Embryonic facial prominence (tissue), 1 donor: ENCODE data around the gene TGFBR3.
"Not testable (repeated sequence)": the region's sequence is repeated elsewhere in the genome, so short reads cannot be mapped to it uniquely, and the experiment has no call there.

Source experiments
- DNase-seq: peaks from one replicate; pipeline ENCODE4 v3.0.0-alpha.2; 2016; ENCODE audit errors: extremely low spot score

TGFBR3 gene

DNA sequence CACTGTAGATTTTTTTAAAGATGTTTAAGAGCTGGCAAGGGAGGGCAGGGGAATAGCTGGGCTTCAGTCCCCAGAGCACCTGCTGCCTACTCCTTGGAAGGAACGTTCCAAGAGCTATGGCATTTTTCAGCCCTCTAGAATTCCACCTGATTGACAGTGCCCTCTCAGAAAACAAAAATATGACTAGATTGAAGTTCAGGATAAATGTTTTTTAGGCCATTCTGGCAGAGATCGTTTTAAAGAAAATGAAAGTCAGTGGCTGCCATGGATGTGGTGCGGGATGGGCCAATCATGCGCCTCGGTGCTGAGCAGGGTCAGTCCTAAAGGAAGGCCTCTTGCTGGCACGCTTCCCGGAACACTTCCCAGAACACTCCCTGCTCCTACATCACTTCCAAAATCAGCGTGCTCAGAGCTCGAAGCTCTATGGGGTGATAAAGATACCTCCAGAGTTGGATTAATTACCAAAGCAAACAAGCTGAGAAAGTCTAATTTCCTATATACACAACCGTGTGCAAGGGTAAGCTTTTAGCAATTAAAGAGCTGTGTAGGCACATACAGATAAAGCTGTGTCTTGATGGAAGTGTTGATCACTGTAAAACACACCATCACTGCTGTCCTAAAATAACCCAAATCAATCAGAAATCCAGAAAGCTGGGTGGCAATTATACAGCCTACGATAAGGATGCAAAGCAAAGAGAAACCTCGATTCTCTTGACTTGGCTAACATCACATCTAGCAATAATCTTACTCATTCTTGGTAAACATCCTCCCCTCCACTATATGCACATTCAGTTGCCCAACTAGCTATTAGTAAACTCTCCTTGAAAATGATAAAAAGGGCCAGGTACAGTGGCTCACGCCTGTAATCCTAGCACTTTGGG, 34.6 kb downstream of the TGFBR3 start:
- peak; percentile 56 for DNase-seq

- DNase-seq, result no peak
Observed at GRCh38 chr1:91850708-91851107, 35.2 kb downstream of the TGFBR3 start.

- DNase-seq, result no peak
Observed at GRCh38 chr1:91847851-91848250, 38.1 kb downstream of the TGFBR3 start.

GRCh38 chr1:91846639-91847013, 39.3 kb downstream of the TGFBR3 start:
- DNase-seq, result no peak

DNA sequence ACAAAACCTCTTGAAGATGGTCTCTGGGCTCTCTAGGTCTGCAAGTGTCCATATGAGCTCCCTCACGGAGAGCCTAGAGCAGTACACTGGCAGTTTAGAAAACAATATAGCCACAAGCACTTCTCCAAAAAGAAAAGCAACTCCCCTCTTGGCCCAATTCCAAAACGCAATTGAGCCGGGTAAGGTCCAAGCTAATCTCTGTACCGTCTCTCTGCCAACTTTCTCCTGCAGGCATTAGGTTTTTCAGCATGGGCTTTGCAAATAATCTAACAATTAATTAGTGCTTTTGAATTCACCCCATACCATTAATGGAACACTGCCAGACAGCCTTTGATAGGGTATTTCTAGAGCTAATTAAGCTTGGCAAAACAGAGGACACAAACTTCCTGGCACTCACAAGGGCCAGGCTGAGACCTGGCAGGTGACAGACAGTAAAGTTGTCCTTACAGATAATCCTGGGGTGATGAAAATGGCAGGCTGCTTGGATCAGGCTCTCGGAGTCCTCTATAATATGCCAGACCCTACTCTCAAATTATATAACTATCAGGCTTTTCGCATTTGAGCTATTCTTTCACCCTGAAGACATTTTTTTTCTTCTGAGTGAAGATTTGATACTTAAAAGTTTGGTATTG, 39.8 kb downstream of the TGFBR3 start:
- no peak for DNase-seq

- DNase-seq, result no peak
Observed at GRCh38 chr1:91844862-91845528, 41.0 kb downstream of the TGFBR3 start.

DNA sequence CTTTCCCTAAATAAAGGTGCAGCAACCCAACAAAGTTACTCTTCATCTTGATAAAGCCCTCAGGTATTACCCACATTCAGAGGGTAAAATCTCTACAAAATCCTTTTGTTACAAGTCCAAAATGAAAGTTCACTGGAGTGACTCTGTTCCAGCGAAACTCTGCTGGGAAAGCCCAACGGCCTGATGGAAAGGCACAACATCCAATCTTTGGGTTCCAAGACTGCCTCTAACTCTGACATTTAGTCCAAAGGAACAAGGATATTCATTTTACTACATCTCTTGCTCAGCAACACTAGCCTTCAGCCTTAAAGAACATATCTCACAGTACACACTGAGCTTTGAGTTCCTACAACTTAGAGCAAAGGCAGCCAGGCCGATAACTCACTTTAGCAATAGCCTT, 42.1 kb downstream of the TGFBR3 start:
- no peak for DNase-seq

DNA sequence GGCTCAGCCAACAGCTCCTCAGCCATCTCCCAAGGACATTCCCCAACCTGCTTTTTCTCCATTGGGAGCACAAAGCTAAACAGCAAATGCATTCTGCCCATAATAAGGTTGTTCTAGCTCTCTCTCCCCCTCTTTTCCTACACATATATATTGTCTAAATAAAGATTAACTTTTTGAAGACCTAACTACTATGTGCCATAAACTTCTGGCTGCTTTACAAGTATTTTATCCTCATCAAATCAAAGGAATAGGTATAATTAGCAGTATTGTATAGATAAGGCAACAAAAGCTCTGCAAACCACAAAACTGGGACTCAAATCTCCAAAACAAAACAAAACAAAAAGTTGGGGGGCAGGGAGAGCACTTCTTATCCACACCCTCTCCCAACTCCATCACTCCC, 43.4 kb downstream of the TGFBR3 start:
- DNase-seq, result no peak

- DNase-seq, result no peak
Observed at GRCh38 chr1:91842056-91842455, 43.9 kb downstream of the TGFBR3 start.

- not testable (repeated sequence) for DNase-seq
Observed at GRCh38 chr1:91840276-91840675, 45.7 kb downstream of the TGFBR3 start.

DNA sequence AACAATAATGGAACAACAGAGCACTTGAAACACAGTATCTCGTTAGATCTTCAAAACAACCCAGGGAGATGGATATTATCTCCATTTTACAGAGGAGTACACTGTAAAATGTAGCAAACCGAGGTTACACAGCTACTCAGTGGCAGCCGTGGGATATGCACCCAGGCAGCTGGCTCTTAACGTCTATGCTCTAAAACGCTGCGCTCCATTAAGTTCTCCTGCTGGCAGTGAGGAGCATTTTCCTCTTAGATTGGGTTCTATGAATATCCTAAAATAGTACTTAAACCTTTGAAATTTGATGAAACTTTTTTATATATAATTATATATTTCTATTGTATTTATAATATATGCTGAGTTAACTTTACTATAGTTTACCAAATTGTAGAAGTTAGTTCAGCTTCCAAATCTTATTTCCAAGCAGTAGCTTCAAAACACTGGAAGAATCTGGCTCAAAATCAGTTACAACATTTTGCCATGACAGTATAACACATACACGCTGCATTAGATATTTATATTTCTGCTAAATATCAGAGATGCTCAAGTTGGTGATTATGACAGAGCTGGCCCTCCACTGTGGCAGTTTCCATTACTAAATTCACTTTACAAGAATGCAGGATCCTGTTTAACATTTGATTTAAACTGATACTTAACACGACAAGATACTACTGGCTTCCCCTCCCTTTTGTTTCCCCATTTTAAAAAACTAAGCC, 49.5 kb downstream of the TGFBR3 start:
- DNase-seq, result no peak

DNA sequence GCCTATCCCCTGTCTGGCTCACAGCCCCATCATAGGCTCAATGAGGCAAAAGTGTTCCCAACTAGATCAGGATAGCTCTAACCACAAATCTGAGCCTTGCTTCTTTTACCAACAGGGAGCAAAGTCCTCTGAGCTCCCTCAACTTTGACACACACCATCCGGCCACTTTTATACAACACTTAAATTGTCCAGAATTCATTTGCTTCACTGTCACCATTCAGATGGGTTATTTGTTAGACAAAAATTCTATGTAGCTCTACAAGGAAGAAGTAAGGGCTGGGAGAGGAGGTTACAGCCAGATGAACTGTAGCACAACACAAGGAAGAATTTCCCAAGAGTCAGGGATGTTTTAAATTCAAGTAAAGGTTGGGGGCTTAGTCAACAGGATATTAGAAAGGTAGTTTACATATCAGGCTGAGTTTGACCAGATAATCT, 50.8 kb downstream of the TGFBR3 start:
- no peak for DNase-seq

GRCh38 chr1:91834549-91834948, 51.4 kb downstream of the TGFBR3 start:
- DNase-seq, result not testable (repeated sequence)

GRCh38 chr1:91833946-91834345, 52.0 kb downstream of the TGFBR3 start:
- DNase-seq, result no peak

- DNase-seq, result no peak
Observed at GRCh38 chr1:91831132-91831930, 54.6 kb downstream of the TGFBR3 start.

GRCh38 chr1:91830242-91831131, 55.5 kb downstream of the TGFBR3 start:
- no peak for DNase-seq

- no peak for DNase-seq
Observed at GRCh38 chr1:91829293-91830153, 56.4 kb downstream of the TGFBR3 start.

- DNase-seq, result no peak
Observed at GRCh38 chr1:91828583-91829281, 57.2 kb downstream of the TGFBR3 start.
